ENCODE results near the gene UNC45A.
A peak's percentile ranks its signal among the peaks of the same experiment; 100 is the strongest.
"Not testable (repeated sequence)": the region's sequence is repeated elsewhere in the genome, so short reads cannot be mapped to it uniquely, and the experiment has no call there.

Gene UNC45A

DNA sequence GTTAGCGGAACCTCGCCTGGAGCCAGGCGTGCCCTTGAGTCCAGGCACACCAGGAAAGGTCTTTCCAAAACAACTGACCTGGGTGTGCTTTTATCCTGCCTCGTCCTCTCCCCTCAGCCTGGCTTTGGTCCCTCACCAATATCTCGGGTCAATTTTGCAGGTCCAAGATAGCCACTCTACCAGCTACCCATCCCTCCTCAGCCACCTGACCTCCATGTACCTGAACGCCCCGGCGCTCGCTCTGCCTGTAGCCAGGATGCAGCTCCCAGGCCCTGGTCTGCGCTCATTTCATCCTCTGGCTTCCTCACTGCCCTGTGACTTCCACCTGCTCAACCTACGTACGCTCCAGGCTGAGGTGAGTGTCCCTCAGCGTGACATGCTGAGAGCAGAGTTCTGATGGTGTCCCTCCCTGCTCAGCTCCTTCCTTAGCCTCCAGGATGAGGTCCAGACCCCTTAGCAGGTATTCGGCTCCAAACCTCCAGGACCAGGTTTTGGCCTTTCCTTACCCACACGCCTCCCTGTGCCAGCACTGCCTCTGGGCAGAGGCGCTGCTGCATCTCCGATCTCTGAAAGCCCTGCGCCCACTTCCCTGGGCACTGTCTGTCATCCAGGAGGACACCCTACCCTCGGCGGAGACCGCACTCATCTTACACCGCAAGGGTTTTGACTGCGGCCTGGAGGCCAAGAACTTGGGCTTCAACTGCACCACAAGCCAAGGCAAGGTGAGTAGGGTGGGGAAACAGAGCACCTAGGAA is 16.9 kb upstream of the UNC45A start:
- DNase-seq (ENCODE audit: low read depth in 2 of 2): no peak

DNA sequence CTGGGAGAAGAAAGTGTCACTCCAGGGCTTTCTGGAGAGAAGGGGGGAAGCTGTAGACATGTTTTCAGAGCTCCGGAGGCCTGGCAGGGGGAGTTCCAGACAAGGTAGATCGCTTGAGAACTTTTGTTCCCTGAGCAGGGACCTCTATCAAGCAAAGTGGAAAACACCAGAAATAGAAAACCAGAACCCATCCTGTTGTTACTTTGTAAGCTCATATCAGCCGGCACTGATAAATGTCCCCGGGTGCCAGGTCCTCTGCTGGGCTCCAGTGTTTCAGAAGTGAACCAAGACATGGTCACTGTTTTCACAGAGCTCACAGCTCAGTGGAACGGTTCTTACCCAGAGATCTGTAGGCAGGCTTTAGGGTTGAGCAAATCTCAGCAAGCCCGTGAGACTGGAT is 16.2 kb upstream of the UNC45A start:
- no peak for DNase-seq (ENCODE audit: low read depth in 2 of 2)

GRCh38 chr15:90921887-90922286 is 13.2 kb upstream of the UNC45A start:
- DNase-seq (ENCODE audit: low read depth in 2 of 2): no peak

GRCh38 chr15:90922712-90923322 is 12.3 kb upstream of the UNC45A start:
- peak in 1 of 2 donors; percentile 35 for DNase-seq (ENCODE audit: low read depth in 2 of 2)

DNA sequence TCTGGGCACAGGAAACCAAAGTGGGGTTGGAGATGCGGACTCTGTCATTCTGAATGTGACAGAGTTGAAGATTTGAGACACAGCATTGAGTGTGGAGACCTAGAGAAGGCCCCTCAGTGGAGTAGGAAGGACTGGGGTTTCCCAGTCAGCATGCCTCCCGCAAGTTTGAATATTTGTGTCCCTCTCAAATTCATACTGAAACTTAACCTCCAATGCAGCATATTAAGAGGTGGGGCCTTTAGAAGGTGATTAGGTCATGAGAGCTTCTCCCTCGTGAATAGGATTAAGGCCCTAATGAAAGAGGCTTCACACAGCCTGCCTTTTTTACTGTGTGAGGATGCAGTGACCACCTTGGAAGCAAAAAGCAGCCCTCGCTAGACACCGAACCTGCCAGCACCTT is 10.7 kb upstream of the UNC45A start:
- no peak for DNase-seq (ENCODE audit: low read depth in 2 of 2)

DNA sequence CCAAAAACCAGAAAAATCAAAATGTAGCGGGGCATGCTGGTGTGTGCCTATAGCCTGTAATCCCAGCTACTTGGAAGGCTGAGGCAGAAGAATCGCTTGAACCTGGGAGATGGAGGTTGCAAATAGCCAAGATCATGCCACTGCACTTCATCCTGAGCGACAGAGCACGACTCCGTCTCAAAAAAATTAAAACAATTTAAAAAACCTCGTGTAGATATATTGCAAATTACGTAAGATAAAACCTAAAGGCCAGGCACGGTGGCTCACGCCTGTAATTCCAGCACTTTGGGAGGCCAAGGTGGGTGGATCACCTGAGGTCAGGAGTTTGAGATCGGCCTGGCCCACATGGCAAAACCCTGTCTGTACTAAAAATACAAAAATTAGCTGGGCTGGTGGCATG is 8.3 kb upstream of the UNC45A start:
- DNase-seq (ENCODE audit: low read depth in 2 of 2): not testable (repeated sequence)

DNA sequence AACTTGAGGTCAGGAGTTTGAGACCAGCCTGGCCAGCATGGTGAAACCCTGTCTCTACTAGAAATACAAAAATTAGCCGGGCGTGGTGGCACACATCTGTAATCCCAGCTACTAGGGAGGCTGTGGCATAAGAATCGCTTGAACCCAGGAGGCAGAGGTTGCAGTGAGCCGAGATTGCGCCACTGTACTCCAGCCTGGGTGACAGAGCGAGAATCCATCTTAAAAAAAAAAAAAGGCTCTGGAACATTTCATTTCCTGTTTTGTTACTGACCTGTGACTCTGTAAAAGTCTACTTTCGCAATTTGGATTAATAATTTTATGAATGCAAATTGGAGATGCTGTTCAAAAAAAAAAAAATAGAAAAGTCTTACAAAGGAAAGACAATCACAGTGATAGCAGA is 7.0 kb upstream of the UNC45A start:
- not testable (repeated sequence) for DNase-seq (ENCODE audit: low read depth in 2 of 2)

- no peak for DNase-seq (ENCODE audit: low read depth in 2 of 2)
Measured at GRCh38 chr15:90929246-90930019, 5.7 kb upstream of the UNC45A start.

- no peak for DNase-seq (ENCODE audit: low read depth in 2 of 2)
Measured at GRCh38 chr15:90930861-90931574, 4.1 kb upstream of the UNC45A start.

DNA sequence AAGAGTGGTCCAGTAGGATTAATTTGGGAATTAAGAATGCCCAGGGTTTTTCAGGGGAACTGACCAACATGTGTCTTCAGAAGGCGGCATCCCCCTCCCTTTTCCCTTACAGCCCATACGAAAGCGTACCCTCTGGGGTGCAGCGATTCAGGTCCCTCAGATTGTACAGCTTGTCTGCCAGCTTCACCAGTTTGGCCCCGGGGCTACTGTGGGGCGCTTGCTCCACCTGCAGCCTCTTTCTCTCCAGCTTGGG is 3.6 kb upstream of the UNC45A start:
- no peak for DNase-seq (ENCODE audit: low read depth in 2 of 2)

- peak; percentile 82 to 87 for DNase-seq (ENCODE audit: low read depth in 2 of 2)
Measured at GRCh38 chr15:90931828-90932659, 3.0 kb upstream of the UNC45A start, which contains the start of gene HDDC3. Gene HDDC3 (minus strand): TSS chr15:90932549. CDS start chr15:90932540, 9 bp downstream.

- no peak for DNase-seq (ENCODE audit: low read depth in 2 of 2)
Measured at GRCh38 chr15:90932660-90932991, 2.5 kb upstream of the UNC45A start.

GRCh38 chr15:90933301-90933700 is 1.8 kb upstream of the UNC45A start:
- DNase-seq (ENCODE audit: low read depth in 2 of 2): no peak

GRCh38 chr15:90934256-90934948 is 683 bp upstream of the UNC45A start:
- DNase-seq (ENCODE audit: low read depth in 2 of 2): peak; percentile 77 to 88

DNA sequence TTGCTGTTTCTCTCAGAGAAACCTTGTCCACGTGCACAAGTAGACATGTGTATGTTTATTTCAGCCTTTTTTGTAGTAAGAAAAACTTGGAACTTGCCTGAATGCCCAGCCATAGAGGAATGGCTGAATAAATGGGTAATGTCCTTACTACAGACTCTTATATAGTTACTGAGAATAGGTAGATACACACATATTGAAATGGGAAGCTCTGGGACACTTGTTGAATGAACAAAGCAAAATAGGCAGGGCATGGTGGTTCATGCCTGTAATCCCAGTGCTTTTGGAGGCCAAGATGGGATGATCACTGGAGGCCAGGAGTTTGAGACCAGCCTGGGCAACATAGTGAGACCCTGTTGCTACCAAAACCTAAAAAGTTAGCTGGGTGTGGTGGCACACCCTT is 1.7 kb downstream of the UNC45A start:
- DNase-seq (ENCODE audit: low read depth in 2 of 2): no peak

- no peak for DNase-seq (ENCODE audit: low read depth in 2 of 2)
Measured at GRCh38 chr15:90938261-90938660, 3.2 kb downstream of the UNC45A start.

DNA sequence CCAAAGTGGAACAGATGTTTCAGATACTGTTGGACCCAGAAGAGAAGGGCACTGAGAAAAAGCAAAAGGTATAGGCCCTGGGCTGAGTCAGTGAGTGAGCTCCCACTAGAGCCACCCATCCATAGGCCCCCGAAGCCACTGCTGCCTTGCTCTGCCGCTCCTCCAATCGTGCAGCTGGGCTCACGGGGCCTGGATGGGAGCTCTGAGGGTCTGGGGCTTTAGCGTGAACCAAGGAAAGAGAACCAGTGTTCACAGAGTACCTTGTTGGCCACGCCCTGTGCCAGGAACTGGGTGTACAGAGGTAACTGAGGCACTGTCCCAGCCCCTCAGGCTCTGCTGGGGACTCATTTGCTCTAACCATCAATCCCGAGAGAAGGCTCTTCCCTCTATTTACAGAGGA is 4.7 kb downstream of the UNC45A start:
- no peak for DNase-seq (ENCODE audit: low read depth in 2 of 2)

GRCh38 chr15:90941038-90941437 is 6.0 kb downstream of the UNC45A start:
- DNase-seq (ENCODE audit: low read depth in 2 of 2): no peak

DNA sequence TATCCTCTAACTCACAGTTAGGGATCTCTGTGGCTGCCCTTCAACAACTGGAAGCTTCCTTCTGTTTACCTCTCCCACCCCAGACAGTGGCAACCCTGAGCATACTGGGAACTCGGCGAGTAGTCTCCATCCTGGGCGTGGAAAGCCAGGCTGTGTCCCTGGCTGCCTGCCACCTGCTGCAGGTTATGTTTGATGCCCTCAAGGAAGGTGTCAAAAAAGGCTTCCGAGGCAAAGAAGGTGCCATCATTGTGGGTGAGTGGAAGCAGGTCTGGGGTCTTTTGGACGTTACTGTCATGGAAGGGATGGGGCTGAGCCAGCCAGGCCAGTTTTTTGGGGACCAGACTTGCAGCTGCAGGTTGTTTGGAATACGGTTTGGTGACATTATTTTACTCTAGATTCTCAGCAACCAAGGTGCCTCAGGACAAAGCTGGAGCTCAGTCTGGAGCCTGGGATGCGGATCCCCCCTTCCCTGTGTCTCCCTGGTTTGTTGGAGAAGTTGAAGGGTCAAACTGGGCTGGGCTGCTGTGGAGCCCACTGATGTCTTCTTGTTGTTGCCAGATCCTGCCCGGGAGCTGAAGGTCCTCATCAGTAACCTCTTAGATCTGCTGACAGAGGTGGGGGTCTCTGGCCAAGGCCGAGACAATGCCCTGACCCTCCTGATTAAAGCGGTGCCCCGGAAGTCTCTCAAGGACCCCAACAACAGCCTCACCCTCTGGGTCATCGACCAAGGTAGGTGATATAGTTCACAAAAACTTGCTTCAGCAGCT is 7.5 kb downstream of the UNC45A start:
- DNase-seq (ENCODE audit: low read depth in 2 of 2): no peak

GRCh38 chr15:90945091-90945490 is 10.0 kb downstream of the UNC45A start:
- DNase-seq (ENCODE audit: low read depth in 2 of 2): no peak

Measured in stimulated activated CD4-positive, alpha-beta T cell treated with anti-CD3 and anti-CD28 coated beads, Interleukin-15, amount 100 ng/mL, for 48 hours (primary cell).